ENCODE measurements around the gene SEC61A2. TPM values are rescaled to one million over a fixed set of nuclear protein-coding genes. Genes with fewer than 3 reads are reported as not detected.
"Not testable (repeated sequence)": the region's sequence is repeated elsewhere in the genome, so short reads cannot be mapped to it uniquely, and the experiment has no call there.

SEC61A2 gene
- total RNA-seq, 1 experiment from 2014 or later = 11.4 TPM

DNA sequence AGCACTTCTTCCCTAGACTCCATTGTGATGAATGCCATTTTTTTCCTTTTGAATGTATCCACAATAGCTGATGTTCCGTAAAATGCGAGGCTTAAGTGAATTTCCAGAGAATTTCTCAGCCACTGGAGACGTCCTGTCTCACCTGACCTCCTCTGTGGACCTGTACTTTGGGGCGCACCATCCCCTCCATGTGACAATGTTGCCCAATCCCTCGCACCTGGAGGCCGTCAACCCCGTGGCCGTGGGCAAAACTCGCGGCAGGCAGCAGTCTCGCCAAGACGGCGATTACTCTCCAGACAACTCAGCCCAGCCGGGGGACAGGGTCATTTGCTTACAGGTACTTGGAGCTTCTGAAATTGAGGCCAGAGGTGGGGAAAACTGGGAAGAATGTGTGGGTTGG, 40.6 kb upstream of the SEC61A2 start:
- H3K9me3 Mint-ChIP-seq (ENCODE audit: unreplicated experiment) = no peaks in the 10 kb centered on the region
- no peak overlapping the region for H3K27ac Mint-ChIP-seq (ENCODE audit: low read depth, unreplicated experiment)
- ChIA-PET POLR2A (interaction anchor here (0.6 kb wide), 1 partner anchor 119 kb away, joined by 4 read pairs; no protein-coding TSS in a partner anchor), CTCF (no interaction called here)
- intact Hi-C loops (cut with micrococcal nuclease) = no loop called here
- H3K4me1 Mint-ChIP-seq (ENCODE audit: insufficient read depth, unreplicated experiment) = no peaks in the 10 kb centered on the region
- no peak for TF ChIP-seq CTCF (IDR thresholded peaks at IDR 0.05; ENCODE audit: unreplicated experiment)
- no peaks in the 10 kb centered on the region for H3K27me3 Mint-ChIP-seq (ENCODE audit: insufficient read depth, unreplicated experiment)
- BruUV-seq (replicated peaks) = no TSS peak
- no peak overlapping the region for H3K4me3 Mint-ChIP-seq (ENCODE audit: unreplicated experiment)
- DNase-seq (ENCODE audit: unreplicated experiment) = no peak
- H3K36me3 Mint-ChIP-seq (ENCODE audit: insufficient read depth, unreplicated experiment) = peaks cover 92% of the 10 kb centered on the region

GRCh38 chr10:12091421-12091820, 38.1 kb upstream of the SEC61A2 start:
- peaks cover 82% of the 10 kb centered on the region for H3K36me3 Mint-ChIP-seq (ENCODE audit: insufficient read depth, unreplicated experiment)
- no peak for TF ChIP-seq CTCF (IDR thresholded peaks at IDR 0.05; ENCODE audit: unreplicated experiment)
- intact Hi-C loops (cut with micrococcal nuclease) = no loop called here
- H3K4me1 Mint-ChIP-seq (ENCODE audit: insufficient read depth, unreplicated experiment) = no peaks in the 10 kb centered on the region
- CTCF ChIA-PET = interaction anchor here (0.6 kb wide), 1 partner anchor 106 kb away, joined by 3 read pairs; no protein-coding TSS in a partner anchor
- DNase-seq (ENCODE audit: unreplicated experiment) = no peak
- no TSS peak for BruUV-seq (replicated peaks)
- H3K4me3 Mint-ChIP-seq (ENCODE audit: unreplicated experiment) = no peak overlapping the region
- no peaks in the 10 kb centered on the region for H3K9me3 Mint-ChIP-seq (ENCODE audit: unreplicated experiment)
- POLR2A ChIA-PET = no interaction called here
- no peak overlapping the region for H3K27ac Mint-ChIP-seq (ENCODE audit: low read depth, unreplicated experiment)
- H3K27me3 Mint-ChIP-seq (ENCODE audit: insufficient read depth, unreplicated experiment) = no peaks in the 10 kb centered on the region

GRCh38 chr10:12097361-12097760, 32.1 kb upstream of the SEC61A2 start:
- CTCF ChIA-PET; H3K4me1 Mint-ChIP-seq (ENCODE audit: insufficient read depth, unreplicated experiment); H3K27ac Mint-ChIP-seq (ENCODE audit: low read depth, unreplicated experiment); H3K4me3 Mint-ChIP-seq (ENCODE audit: unreplicated experiment); intact Hi-C loops (cut with micrococcal nuclease); H3K27me3 Mint-ChIP-seq (ENCODE audit: insufficient read depth, unreplicated experiment); DNase-seq (ENCODE audit: unreplicated experiment); BruUV-seq (replicated peaks); H3K9me3 Mint-ChIP-seq (ENCODE audit: unreplicated experiment): not testable (repeated sequence)
- H3K36me3 Mint-ChIP-seq (ENCODE audit: insufficient read depth, unreplicated experiment) = peaks cover 62% of the 10 kb centered on the region
- POLR2A ChIA-PET = interaction anchor here (0.7 kb wide), 1 partner anchor 11 kb away, joined by 3 read pairs; no protein-coding TSS in a partner anchor

DNA sequence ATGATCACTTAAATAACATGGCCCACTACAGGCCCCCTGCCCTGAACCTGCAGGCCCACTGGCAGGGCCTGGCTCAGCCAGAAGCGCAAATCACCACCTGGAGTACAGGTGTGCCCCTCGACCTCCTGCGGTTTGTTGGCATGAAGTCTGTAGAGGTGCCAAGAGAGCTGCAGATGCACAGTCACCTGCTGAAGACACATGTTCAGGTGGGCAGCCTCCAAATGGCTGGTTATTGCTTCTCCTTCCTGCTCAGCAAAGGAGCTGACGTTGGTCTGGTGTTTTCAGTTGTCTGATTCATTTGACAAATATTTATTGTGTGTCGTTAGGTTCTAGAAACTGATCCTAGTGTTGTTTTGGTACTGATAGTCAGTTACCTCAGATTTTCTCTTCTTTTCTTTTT, 31.7 kb upstream of the SEC61A2 start:
- Mint-ChIP-seq H3K36me3 (ENCODE audit: insufficient read depth, unreplicated experiment) (peaks cover 58% of the 10 kb centered on the region), H3K4me1 (ENCODE audit: insufficient read depth, unreplicated experiment) (no peaks in the 10 kb centered on the region), H3K27ac (ENCODE audit: low read depth, unreplicated experiment) (no peak overlapping the region), H3K4me3 (ENCODE audit: unreplicated experiment) (no peak overlapping the region), H3K9me3 (ENCODE audit: unreplicated experiment) (no peaks in the 10 kb centered on the region), H3K27me3 (ENCODE audit: insufficient read depth, unreplicated experiment) (no peaks in the 10 kb centered on the region)
- no peak for DNase-seq (ENCODE audit: unreplicated experiment)
- ChIA-PET CTCF (interaction anchor here (0.6 kb wide), 1 partner anchor 41 kb away, joined by 3 read pairs; no protein-coding TSS in a partner anchor), POLR2A (interaction anchor here (0.7 kb wide), 1 partner anchor 11 kb away, joined by 3 read pairs; no protein-coding TSS in a partner anchor)
- intact Hi-C loops (cut with micrococcal nuclease) = no loop called here
- BruUV-seq (replicated peaks) = no TSS peak
- no peak for TF ChIP-seq CTCF (IDR thresholded peaks at IDR 0.05; ENCODE audit: unreplicated experiment)

- TF ChIP-seq CTCF (IDR thresholded peaks at IDR 0.05; ENCODE audit: unreplicated experiment) = no peak
- H3K27ac Mint-ChIP-seq (ENCODE audit: low read depth, unreplicated experiment) = no peak overlapping the region
- CTCF ChIA-PET = interaction anchor here (0.5 to 0.6 kb wide), 2 partner anchors 18 to 136 kb away, joined by 3 read pairs; no protein-coding TSS in a partner anchor
- DNase-seq (ENCODE audit: unreplicated experiment) = no peak
- no peak overlapping the region for H3K4me3 Mint-ChIP-seq (ENCODE audit: unreplicated experiment)
- no peaks in the 10 kb centered on the region for H3K27me3 Mint-ChIP-seq (ENCODE audit: insufficient read depth, unreplicated experiment)
- H3K9me3 Mint-ChIP-seq (ENCODE audit: unreplicated experiment) = no peaks in the 10 kb centered on the region
- intact Hi-C loops (cut with micrococcal nuclease) = no loop called here
- H3K4me1 Mint-ChIP-seq (ENCODE audit: insufficient read depth, unreplicated experiment) = no peaks in the 10 kb centered on the region
- no TSS peak for BruUV-seq (replicated peaks)
- POLR2A ChIA-PET = no interaction called here
- peaks cover 52% of the 10 kb centered on the region for H3K36me3 Mint-ChIP-seq (ENCODE audit: insufficient read depth, unreplicated experiment)
Observed at GRCh38 chr10:12098966-12099365, 30.5 kb upstream of the SEC61A2 start.
